OCI-LY1 (cell line): ENCODE measurements around the gene GID4.

ENCODE experiments used
- CTCF ChIP-seq: fragments of 200-600 bp; sonication (generic), shearing (Covaris generic); IDR thresholded peaks from 2 replicates; pipeline ENCODE4 v1.5.1; 2017; ENCODE audit warnings: mild to moderate bottlenecking, antibody characterized with exemption, low read length, moderate library complexity, mixed read lengths
- EZH2 ChIP-seq: fragments of 200-600 bp; sonication (generic), shearing (Covaris generic); IDR thresholded peaks from 2 replicates; pipeline ENCODE4 v1.8.0; 2017; ENCODE audit warnings: borderline replicate concordance, mixed run types, mild to moderate bottlenecking, antibody characterized with exemption, low read length, moderate library complexity, mixed read lengths

- TF ChIP-seq EZH2 (no peak), CTCF (no peak)
Observed at GRCh38 chr17:18116078-18116477, 76.9 kb downstream of the GID4 start.
